ENCODE results near the gene TCTN2.

DNA sequence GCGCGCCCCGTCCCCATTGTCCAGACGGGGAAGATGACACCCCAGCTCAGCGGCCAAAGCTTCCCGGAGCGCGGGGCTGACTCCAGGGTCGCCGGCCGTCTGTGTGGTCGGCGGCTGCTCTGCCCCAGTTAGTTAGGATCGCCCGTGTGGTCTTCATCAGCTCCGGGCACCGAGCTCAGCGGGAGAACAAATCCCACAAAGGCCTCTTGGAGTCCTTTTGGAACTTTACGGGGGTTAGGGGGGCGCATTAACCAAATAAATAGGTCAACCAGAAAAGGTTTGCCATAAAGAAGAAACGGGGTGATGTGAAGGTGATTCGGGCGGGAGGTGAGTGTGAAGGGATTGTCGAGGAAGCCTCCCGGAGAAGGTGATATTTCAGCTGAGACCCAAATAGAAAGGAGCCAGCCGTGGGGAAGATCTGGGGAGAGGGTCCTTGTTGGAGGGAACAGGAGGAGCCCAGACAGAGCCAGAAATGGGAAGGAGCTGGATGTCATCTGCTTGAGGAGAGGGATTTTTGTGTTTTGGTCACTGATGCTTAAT, 41.9 kb downstream of the TCTN2 start:
- TF ChIP-seq, protein P1, sequence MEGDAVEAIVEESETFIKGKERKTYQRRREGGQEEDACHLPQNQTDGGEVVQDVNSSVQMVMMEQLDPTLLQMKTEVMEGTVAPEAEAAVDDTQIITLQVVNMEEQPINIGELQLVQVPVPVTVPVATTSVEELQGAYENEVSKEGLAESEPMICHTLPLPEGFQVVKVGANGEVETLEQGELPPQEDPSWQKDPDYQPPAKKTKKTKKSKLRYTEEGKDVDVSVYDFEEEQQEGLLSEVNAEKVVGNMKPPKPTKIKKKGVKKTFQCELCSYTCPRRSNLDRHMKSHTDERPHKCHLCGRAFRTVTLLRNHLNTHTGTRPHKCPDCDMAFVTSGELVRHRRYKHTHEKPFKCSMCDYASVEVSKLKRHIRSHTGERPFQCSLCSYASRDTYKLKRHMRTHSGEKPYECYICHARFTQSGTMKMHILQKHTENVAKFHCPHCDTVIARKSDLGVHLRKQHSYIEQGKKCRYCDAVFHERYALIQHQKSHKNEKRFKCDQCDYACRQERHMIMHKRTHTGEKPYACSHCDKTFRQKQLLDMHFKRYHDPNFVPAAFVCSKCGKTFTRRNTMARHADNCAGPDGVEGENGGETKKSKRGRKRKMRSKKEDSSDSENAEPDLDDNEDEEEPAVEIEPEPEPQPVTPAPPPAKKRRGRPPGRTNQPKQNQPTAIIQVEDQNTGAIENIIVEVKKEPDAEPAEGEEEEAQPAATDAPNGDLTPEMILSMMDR (conservative IDR thresholded peaks at IDR 0.05; ENCODE audit: low read depth, low read length), result no peak
- no peak for TF ChIP-seq EZH2 (IDR thresholded peaks at IDR 0.05; ENCODE audit: borderline replicate concordance, low read depth, low read length, poor library complexity, severe bottlenecking)
